GM10847 (cell line): Measurements from ENCODE around the gene C6orf163.

Experiments
- POLR2A ChIP-seq: IDR thresholded peaks from 2 replicates; pipeline ENCODE4 v1.6.1; 2011; ENCODE audit not compliant: insufficient read length; ENCODE audit errors: extremely low read depth

C6orf163 gene

GRCh38 chr6:87344731-87345130, at the start of gene C6orf163:
Gene C6orf163, plus strand, starts transcription at chr6:87344813. Its CDS starts 287 bp downstream, at chr6:87345100.
- no peak for TF ChIP-seq POLR2A

- no peak for TF ChIP-seq POLR2A
Observed at GRCh38 chr6:87297119-87297518, 47.5 kb upstream of the C6orf163 start.

- TF ChIP-seq POLR2A = no peak
Observed at GRCh38 chr6:87308970-87309369, 35.6 kb upstream of the C6orf163 start.

GRCh38 chr6:87312860-87313259, 31.8 kb upstream of the C6orf163 start:
- TF ChIP-seq POLR2A = no peak

GRCh38 chr6:87315071-87315470, 29.5 kb upstream of the C6orf163 start:
- no peak for TF ChIP-seq POLR2A

- TF ChIP-seq POLR2A = no peak
Observed at GRCh38 chr6:87319271-87319987, 25.2 kb upstream of the C6orf163 start.

GRCh38 chr6:87322304-87323212, 22.1 kb upstream of the C6orf163 start, which contains the start of gene SMIM8:
Gene SMIM8, plus strand, starts transcription at chr6:87322588. Its CDS starts 14,444 bp downstream, at chr6:87337032.
- TF ChIP-seq POLR2A = peak; percentile 79

- no peak for TF ChIP-seq POLR2A
Observed at GRCh38 chr6:87330961-87331360, 13.7 kb upstream of the C6orf163 start.

GRCh38 chr6:87333033-87333432, 11.6 kb upstream of the C6orf163 start:
- no peak for TF ChIP-seq POLR2A

GRCh38 chr6:87333591-87334181, 10.9 kb upstream of the C6orf163 start:
- TF ChIP-seq POLR2A = no peak

GRCh38 chr6:87334683-87335082, 9.9 kb upstream of the C6orf163 start:
- no peak for TF ChIP-seq POLR2A

- TF ChIP-seq POLR2A = no peak
Observed at GRCh38 chr6:87336367-87336766, 8.2 kb upstream of the C6orf163 start.

- no peak for TF ChIP-seq POLR2A
Observed at GRCh38 chr6:87340230-87340629, 4.4 kb upstream of the C6orf163 start.

GRCh38 chr6:87341158-87341557, 3.5 kb upstream of the C6orf163 start:
- no peak for TF ChIP-seq POLR2A

- TF ChIP-seq POLR2A = no peak
Observed at GRCh38 chr6:87341899-87342298, 2.7 kb upstream of the C6orf163 start.

- no peak for TF ChIP-seq POLR2A
Observed at GRCh38 chr6:87342829-87343228, 1.8 kb upstream of the C6orf163 start.
